ENCODE results near the gene TSPAN2. TPM values are rescaled to one million over a fixed set of nuclear protein-coding genes. Genes with fewer than 3 reads are reported as not detected.

TSPAN2 gene
- 0.54 to 1.6 TPM (median 0.89 TPM) in 5 replicates for total RNA-seq (2022; extraction: Qiagen RNA extraction; ENCODE audit: low read depth)

DNA sequence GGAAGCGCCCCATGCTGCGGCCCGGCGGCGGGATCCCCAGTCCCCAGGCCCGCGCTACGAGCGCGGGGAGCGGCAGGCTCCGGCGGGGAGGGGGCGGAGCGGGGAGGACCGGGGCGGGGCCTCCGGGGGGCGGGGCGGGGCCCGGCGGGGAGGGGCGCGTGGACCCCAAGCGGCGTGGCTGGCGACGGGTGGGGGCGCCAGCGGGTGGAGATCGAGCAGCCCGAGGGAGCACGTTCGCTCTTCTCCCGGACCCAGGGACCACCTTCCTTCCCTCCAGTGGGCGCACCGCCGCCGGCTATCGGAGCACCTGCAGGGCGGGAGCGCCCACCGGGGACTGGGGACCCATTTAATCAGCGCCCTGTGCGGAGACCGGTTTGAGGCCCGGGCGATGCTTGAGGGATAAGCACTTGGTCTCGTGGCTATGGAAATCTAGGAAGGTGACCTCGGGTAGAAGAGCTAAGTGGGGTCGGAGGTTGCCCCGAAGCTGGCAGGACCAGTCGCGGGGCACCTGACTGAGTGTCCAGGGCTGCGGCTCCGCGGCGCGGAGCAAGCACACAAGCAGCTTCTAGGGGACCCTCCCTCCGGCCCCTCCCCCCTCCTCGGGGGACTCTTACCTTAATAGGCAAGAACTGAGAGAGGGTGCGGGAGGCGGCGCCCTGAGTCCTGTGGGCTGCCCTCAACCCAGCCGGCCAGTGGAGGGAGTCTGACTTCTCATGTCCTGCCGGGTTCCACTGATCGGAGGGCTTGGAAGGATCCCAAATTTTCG, at the start of gene TSPAN2:
Gene TSPAN2 (minus strand): TSS at position 84 of the 766 bp plus-strand sequence. CDS start 71 bp downstream, at position 13.

DNA sequence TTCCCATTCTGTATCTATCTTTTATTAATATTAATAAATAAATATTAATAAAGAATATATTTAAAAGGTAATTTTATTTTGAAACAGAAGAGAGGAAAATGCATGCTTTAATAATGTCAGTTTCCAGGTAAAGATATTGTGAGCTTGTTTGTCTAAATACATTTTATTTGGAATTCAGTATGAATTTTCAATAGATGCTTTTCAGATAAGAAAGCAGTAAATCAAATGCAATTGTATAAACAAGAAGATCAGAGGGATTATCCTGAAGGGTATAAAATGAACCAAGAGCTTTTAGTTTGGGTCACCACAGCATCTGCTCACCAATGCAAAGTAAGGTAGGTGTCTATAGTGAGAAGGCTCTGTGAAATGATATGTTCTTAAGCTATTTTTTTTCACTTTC, 59.8 kb downstream of the TSPAN2 start, which contains the start of gene TSHB:
Gene TSHB (plus strand): TSS at position 301 of the 400 bp plus-strand sequence. CDS start 3,537 bp downstream, outside the sequence.

Other genes starting within 250 kb of the TSPAN2 start
- gene SYCP1, start 234.6 kb downstream of the TSPAN2 start, total RNA-seq (2022; extraction: Qiagen RNA extraction; ENCODE audit: low read depth), result not detected in 5 replicates
- gene TSHB, start 59.7 kb downstream of the TSPAN2 start, total RNA-seq (2022; extraction: Qiagen RNA extraction; ENCODE audit: low read depth), result not detected in 5 replicates
- 0.93 to 1.4 TPM (median 1.2 TPM) in 5 replicates for gene NGF, start 248.7 kb upstream of the TSPAN2 start, total RNA-seq (2022; extraction: Qiagen RNA extraction; ENCODE audit: low read depth)

Measured in A549 treated with GW870086 at 1 μM for 4 hours (cell line).